IMR-90 (cell line): ENCODE data around the gene GRIFIN. TPM values are rescaled to one million over a fixed set of nuclear protein-coding genes. Genes with fewer than 3 reads are reported as not detected.
A peak's percentile ranks its signal among the peaks of the same experiment; 100 is the strongest.

Source experiments
- ATAC-seq: fragments of 200-7000 bp; cut with Tn5 transposase; 2 replicates; pipeline ENCODE4 v1.9.1; 2020; ENCODE audit warnings: low read depth, mild to moderate bottlenecking, moderate library complexity
- BruUV-seq: library from RNA; stranded (reverse); fragments of 400-500 nt; replicated peaks from 2 replicates; lab custom pipeline; 2021; lab: Mats Ljungman, UMichigan
- CTCF ChIA-PET: fragments of 300-600 bp; formaldehyde crosslinking; extraction: SDS; loops from one replicate; lab custom pipeline; 2021; ENCODE audit warnings: antibody characterized with exemption; lab: Yijun Ruan, JAX
- POLR2A ChIA-PET: fragments of 300-600 bp; sonication (Branson Sonifier 250); formaldehyde crosslinking; loops from one replicate; lab custom pipeline; 2022; ENCODE audit warnings: antibody characterized with exemption; ENCODE audit not compliant: unreplicated experiment; lab: Charles Lee
- DNase-seq: peaks from one replicate; pipeline ENCODE4 v3.0.0; 2013
- H2AFZ ChIP-seq: replicated peaks from 2 replicates; pipeline ENCODE3; 2013; ENCODE audit warnings: low read length, mild to moderate bottlenecking; ENCODE audit not compliant: poor library complexity
- H2AK5ac ChIP-seq: 2 replicates; pipeline ENCODE4 v1.6.1; 2013; ENCODE audit warnings: low read depth, low read length, inconsistent platforms
- H2AK9ac ChIP-seq: replicated peaks from 2 replicates; pipeline ENCODE3; 2013; ENCODE audit warnings: mild to moderate bottlenecking, low read depth, low read length, moderate library complexity; ENCODE audit not compliant: poor library complexity
- H2BK120ac ChIP-seq: 2 replicates; pipeline ENCODE4 v1.6.1; 2013; ENCODE audit warnings: low read depth, low read length, inconsistent platforms
- H2BK15ac ChIP-seq: 3 replicates; pipeline ENCODE4 v1.6.1; 2013; ENCODE audit warnings: low read depth, low read length, inconsistent platforms
- H2BK20ac ChIP-seq: 2 replicates; pipeline ENCODE4 v1.6.1; 2013; ENCODE audit warnings: low read depth, mild to moderate bottlenecking, inconsistent platforms, low read length, moderate library complexity
- H2BK5ac ChIP-seq: 2 replicates; pipeline ENCODE4 v1.6.1; 2013; ENCODE audit warnings: mild to moderate bottlenecking, low read depth, low read length, inconsistent platforms; ENCODE audit not compliant: poor library complexity, severe bottlenecking
- H3K14ac ChIP-seq: replicated peaks from 2 replicates; pipeline ENCODE4 v1.6.1; 2013; ENCODE audit warnings: low read depth, low read length, inconsistent platforms
- H3K18ac ChIP-seq: 2 replicates; pipeline ENCODE4 v1.6.1; 2013; ENCODE audit warnings: low read depth, low read length, control low read depth
- H3K23ac ChIP-seq: 2 replicates; pipeline ENCODE4 v1.6.1; 2013; ENCODE audit warnings: low read depth, low read length, inconsistent platforms
- H3K27ac ChIP-seq: 2 replicates; pipeline ENCODE4 v1.5.1; 2013; ENCODE audit warnings: mild to moderate bottlenecking, control low read depth, low read length; ENCODE audit not compliant: insufficient read depth
- H3K27me3 ChIP-seq: 2 replicates; pipeline ENCODE4 v1.6.1; 2013; ENCODE audit warnings: low read length; ENCODE audit not compliant: control insufficient read depth, insufficient read depth
- H3K36me3 ChIP-seq: 2 replicates; pipeline ENCODE4 v1.6.1; 2013; ENCODE audit warnings: low read length, mixed read lengths; ENCODE audit not compliant: control insufficient read depth, insufficient read depth
- H3K4ac ChIP-seq: 2 replicates; pipeline ENCODE4 v1.6.1; 2013; ENCODE audit warnings: low read depth, low read length, inconsistent platforms
- H3K4me1 ChIP-seq: 2 replicates; pipeline ENCODE4 v1.6.1; 2013; ENCODE audit warnings: low read length, mixed read lengths; ENCODE audit not compliant: control insufficient read depth, insufficient read depth
- H3K4me2 ChIP-seq: 2 replicates; pipeline ENCODE4 v1.6.1; 2013; ENCODE audit warnings: low read depth, mild to moderate bottlenecking, control low read depth, low read length, moderate library complexity
- H3K4me3 ChIP-seq: 2 replicates; pipeline ENCODE4 v1.5.1; 2013; ENCODE audit warnings: low read depth, mild to moderate bottlenecking, control low read depth, low read length, moderate library complexity; ENCODE audit not compliant: insufficient read depth
- H3K56ac ChIP-seq: 2 replicates; pipeline ENCODE4 v1.6.1; 2013; ENCODE audit warnings: low read length, inconsistent platforms; ENCODE audit not compliant: insufficient read depth; ENCODE audit errors: extremely low read depth
- H3K79me1 ChIP-seq, 2 experiments: 2 replicates each; pipeline ENCODE4 v1.6.1; 2013; ENCODE audit warnings: low read length in 2 of 2, inconsistent platforms in 1 of 2, low read depth in 1 of 2
- H3K9ac ChIP-seq: 2 replicates; pipeline ENCODE4 v1.6.1; 2013; ENCODE audit warnings: low read depth, low read length, control low read depth
- H3K9me1 ChIP-seq: 2 replicates; pipeline ENCODE4 v1.6.1; 2013; ENCODE audit warnings: low read length, inconsistent platforms; ENCODE audit not compliant: insufficient read depth
- H3K9me3 ChIP-seq: 2 replicates; pipeline ENCODE4 v1.6.1; 2013; ENCODE audit warnings: low read length; ENCODE audit not compliant: control insufficient read depth, insufficient read depth
- H4K20me1 ChIP-seq: 2 replicates; pipeline ENCODE4 v1.6.1; 2013; ENCODE audit warnings: low read length, inconsistent platforms; ENCODE audit not compliant: insufficient read depth
- H4K5ac ChIP-seq: 2 replicates; pipeline ENCODE4 v1.6.1; 2013; ENCODE audit warnings: mild to moderate bottlenecking, low read depth, low read length, control low read depth
- H4K8ac ChIP-seq, 2 experiments: 2 replicates each; pipeline ENCODE4 v1.6.1; 2013; ENCODE audit warnings: low read depth in 2 of 2, low read length in 2 of 2, control low read depth in 1 of 2, inconsistent platforms in 1 of 2
- H4K91ac ChIP-seq: 2 replicates; pipeline ENCODE4 v1.6.1; 2013; ENCODE audit warnings: low read depth, low read length, inconsistent platforms; ENCODE audit not compliant: insufficient read depth
- BHLHE40 ChIP-seq: fragments of 150-350 bp; IDR thresholded peaks from 2 replicates; pipeline ENCODE4 v1.6.1; 2016; ENCODE audit warnings: mild to moderate bottlenecking, low read depth, low read length
- CEBPB ChIP-seq: IDR thresholded peaks from 2 replicates; pipeline ENCODE4 v1.6.1; 2012; ENCODE audit warnings: low read depth, low read length, improper control_type of control experiment
- FOS ChIP-seq: fragments of 150-350 bp; IDR thresholded peaks from 2 replicates; pipeline ENCODE4 v1.6.1; 2016; ENCODE audit warnings: low read depth, low read length
- MAZ ChIP-seq: IDR thresholded peaks from 2 replicates; pipeline ENCODE4 v1.6.1; 2012; ENCODE audit warnings: low read depth, mild to moderate bottlenecking, low read length, improper control_type of control experiment, moderate library complexity, borderline replicate concordance
- NFE2L2 ChIP-seq: fragments of 150-350 bp; IDR thresholded peaks from 2 replicates; pipeline ENCODE4 v1.6.1; 2016; ENCODE audit warnings: low read depth, mild to moderate bottlenecking, low read length
- POLR2A ChIP-seq: IDR thresholded peaks from 2 replicates; pipeline ENCODE4 v1.6.1; 2012; ENCODE audit warnings: mild to moderate bottlenecking, low read depth, low read length
- WGBS, 2 experiments: methylation state at CpG; one replicate each; pipeline versions ENCODE4 v1.1.5 to v1.1.7; 2013; ENCODE audit warnings: missing lambda C conversion rate in 2 of 2; ENCODE audit not compliant: insufficient read length in 1 of 2; ENCODE audit errors: extremely low coverage in 2 of 2; 5-methylcytosine and 5-hydroxymethylcytosine counted together
- dilution Hi-C: fragments of 300-500 bp; cut with HindIII; formaldehyde crosslinking; loops from one replicate; pipeline ENCODE4 v1.14.3; 2018; ENCODE audit warnings: low sequenced_read_pairs; ENCODE audit not compliant: unreplicated experiment
- in situ Hi-C: fragments of 300-500 bp; cut with MboI; formaldehyde crosslinking; loops from 3 replicates; pipeline ENCODE4 v1.14.3; 2019; ENCODE audit warnings: low sequenced_read_pairs, inconsistent platforms, mixed read lengths
- intact Hi-C: fragments of 100-400 bp; cut with micrococcal nuclease; formaldehyde crosslinking; loops from 2 replicates; pipeline ENCODE4 v1.10.0; 2022
- polyA plus RNA-seq, 3 experiments: library from polyadenylated mRNA; depleted of rRNA; stranded (reverse); fragments of >200 nt; gene quantifications; 2 replicates each; pipeline ENCODE4 v1.2.3, GENCODE V29; 2012; ENCODE audit warnings: low replicate concordance in 1 of 3
- total RNA-seq: library from RNA; depleted of rRNA; stranded (reverse); fragments of >200 nt; gene quantifications from 2 replicates; pipeline ENCODE4 v1.2.3, GENCODE V29; 2012
- TF ChIP-seq, protein P1 (sequence below): conservative IDR thresholded peaks from 2 replicates; pipeline ENCODE4 v1.5.1; 2012; ENCODE audit warnings: mild to moderate bottlenecking, low read depth, low read length, improper control_type of control experiment

Gene GRIFIN
- total and polyA plus RNA-seq, 2 of the 4 experiments (the other 2 are of a cell fraction): not detected

GRCh38 chr7:2471396-2471795, 4.8 kb downstream of the GRIFIN start:
- Histone ChIP-seq H4K5ac (no peak overlapping the region; the same call in 1 of the 2 replicates), H3K4ac (peak overlapping the region; percentile 24; the same call in 1 of the 2 replicates), H3K36me3 (no peaks in the 10 kb centered on the region), H3K4me2 (no peak overlapping the region), H3K4me1 (peaks cover 6% of the 10 kb centered on the region; the same call in 1 of the 2 replicates), H3K9me3 (no peaks in the 10 kb centered on the region), H4K91ac (no peak overlapping the region), H2BK5ac (no peak overlapping the region), H3K27ac (no peak overlapping the region; the same call in 1 of the 2 replicates), H2AFZ (peak overlapping the region; percentile 85), H3K56ac (no peak overlapping the region), H3K23ac (no peak overlapping the region), H3K27me3 (peaks cover 3% of the 10 kb centered on the region; the same call in 1 of the 2 replicates), H3K9ac (no peak overlapping the region), H2BK120ac (no peak overlapping the region; the same call in 1 of the 2 replicates), H3K14ac (no peak overlapping the region), H2AK5ac (no peak overlapping the region), H2BK20ac (no peak overlapping the region), H3K9me1 (no peaks in the 10 kb centered on the region), H3K4me3 (no peak overlapping the region), H4K8ac (peak overlapping the region in 1 of 2 experiments; percentile 57; a peak in 1 of 4 replicates), H2BK15ac (no peak overlapping the region), H2AK9ac (no peak overlapping the region), H3K79me1 (no peaks in the 10 kb centered on the region), H4K20me1 (no peaks in the 10 kb centered on the region), H3K18ac (no peak overlapping the region)
- WGBS, 2 experiments: 20% methylated on average over 2 of the region's 17 CpGs; no CpG with 5 or more reads in 1 of the 2 experiments
- DNase-seq: peak; percentile 25
- no TSS peak for BruUV-seq
- no peak for TF ChIP-seq POLR2A
- no peak for TF ChIP-seq CEBPB
- TF ChIP-seq BHLHE40: no peak
- no peak for TF ChIP-seq FOS
- TF ChIP-seq NFE2L2: no peak
- TF ChIP-seq MAZ: no peak
- TF ChIP-seq, protein P1, sequence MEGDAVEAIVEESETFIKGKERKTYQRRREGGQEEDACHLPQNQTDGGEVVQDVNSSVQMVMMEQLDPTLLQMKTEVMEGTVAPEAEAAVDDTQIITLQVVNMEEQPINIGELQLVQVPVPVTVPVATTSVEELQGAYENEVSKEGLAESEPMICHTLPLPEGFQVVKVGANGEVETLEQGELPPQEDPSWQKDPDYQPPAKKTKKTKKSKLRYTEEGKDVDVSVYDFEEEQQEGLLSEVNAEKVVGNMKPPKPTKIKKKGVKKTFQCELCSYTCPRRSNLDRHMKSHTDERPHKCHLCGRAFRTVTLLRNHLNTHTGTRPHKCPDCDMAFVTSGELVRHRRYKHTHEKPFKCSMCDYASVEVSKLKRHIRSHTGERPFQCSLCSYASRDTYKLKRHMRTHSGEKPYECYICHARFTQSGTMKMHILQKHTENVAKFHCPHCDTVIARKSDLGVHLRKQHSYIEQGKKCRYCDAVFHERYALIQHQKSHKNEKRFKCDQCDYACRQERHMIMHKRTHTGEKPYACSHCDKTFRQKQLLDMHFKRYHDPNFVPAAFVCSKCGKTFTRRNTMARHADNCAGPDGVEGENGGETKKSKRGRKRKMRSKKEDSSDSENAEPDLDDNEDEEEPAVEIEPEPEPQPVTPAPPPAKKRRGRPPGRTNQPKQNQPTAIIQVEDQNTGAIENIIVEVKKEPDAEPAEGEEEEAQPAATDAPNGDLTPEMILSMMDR: no peak
- intact Hi-C loops: loop anchor here (2.0 to 10.0 kb wide), 3 partner anchors 67 to 683 kb away; no protein-coding TSS in a partner anchor
- ChIA-PET CTCF (interaction anchor here (0.9 kb wide), 1 partner anchor 20 kb away, joined by 3 read pairs; no protein-coding TSS in a partner anchor), POLR2A (no interaction called here)
- in situ Hi-C loops: no loop called here
- dilution Hi-C loops: no loop called here
- ATAC-seq: peak; percentile 46
